Mesodermal cell (in vitro differentiated cells): Measurements from ENCODE around the gene KLK11. TPM values are rescaled to one million over a fixed set of nuclear protein-coding genes. Genes with fewer than 3 reads are reported as not detected.

Experiments used
- H3K27ac ChIP-seq: 2 replicates; pipeline ENCODE4 v1.7.0; 2013; ENCODE audit warnings: mild to moderate bottlenecking, low read depth, low read length, moderate library complexity; ENCODE audit not compliant: severe bottlenecking
- H3K36me3 ChIP-seq: 2 replicates; pipeline ENCODE4 v1.7.1; 2013; ENCODE audit warnings: mild to moderate bottlenecking, low read length, moderate library complexity; ENCODE audit not compliant: control insufficient read depth, insufficient read depth
- H3K4me1 ChIP-seq: one replicate; pipeline ENCODE4 v1.7.1; 2013; ENCODE audit warnings: mild to moderate bottlenecking, low read length; ENCODE audit not compliant: insufficient read depth, control insufficient read depth, poor library complexity, severe bottlenecking
- H3K4me3 ChIP-seq: 2 replicates; pipeline ENCODE4 v1.7.0; 2013; ENCODE audit warnings: low read length, control low read depth, mild to moderate bottlenecking; ENCODE audit not compliant: insufficient read depth, poor library complexity, severe bottlenecking; ENCODE audit errors: extremely low read depth
- H3K9me3 ChIP-seq: 2 replicates; pipeline ENCODE4 v1.7.1; 2013; ENCODE audit warnings: mild to moderate bottlenecking, low read length, moderate library complexity; ENCODE audit not compliant: control insufficient read depth
- WGBS, 2 experiments: methylation state at CpG; one replicate each; pipeline ENCODE4 v1.1.5; 2013; ENCODE audit warnings: missing lambda C conversion rate in 2 of 2; ENCODE audit not compliant: insufficient coverage in 2 of 2; 5-methylcytosine and 5-hydroxymethylcytosine counted together
- polyA plus RNA-seq, 2 experiments: library from polyadenylated mRNA; stranded (reverse); fragments of 50-300 nt; gene quantifications; one replicate each; pipeline ENCODE4 v1.2.3, GENCODE V29; 2013

The KLK11 gene, protein sequence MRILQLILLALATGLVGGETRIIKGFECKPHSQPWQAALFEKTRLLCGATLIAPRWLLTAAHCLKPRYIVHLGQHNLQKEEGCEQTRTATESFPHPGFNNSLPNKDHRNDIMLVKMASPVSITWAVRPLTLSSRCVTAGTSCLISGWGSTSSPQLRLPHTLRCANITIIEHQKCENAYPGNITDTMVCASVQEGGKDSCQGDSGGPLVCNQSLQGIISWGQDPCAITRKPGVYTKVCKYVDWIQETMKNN
- polyA plus RNA-seq (2013, experiment 1 of 2) = not detected
- polyA plus RNA-seq (2013, experiment 2 of 2) = not detected

DNA sequence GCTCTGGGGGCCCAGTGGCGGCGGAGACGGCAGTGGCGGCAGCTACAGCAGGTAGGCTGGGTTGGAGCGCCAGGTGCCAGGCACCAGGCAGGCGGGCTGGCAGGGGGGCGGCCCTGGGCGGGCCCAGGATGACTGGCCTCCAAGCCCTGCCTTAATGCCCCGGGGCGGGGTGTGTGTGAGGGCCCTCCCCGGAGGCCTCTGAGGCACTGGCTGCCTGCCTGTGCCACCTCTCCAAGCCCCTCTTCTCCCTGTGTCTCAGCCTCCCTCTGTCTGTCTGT, at the start of gene KLK11:
KLK11 (minus strand) TSS at position 63 of the 278 bp plus-strand sequence. CDS start 985 bp downstream, outside the sequence.
- Histone ChIP-seq H3K4me1 (no peaks in the 10 kb centered on the region), H3K9me3 (no peaks in the 10 kb centered on the region), H3K27ac (no peak within 1 kb of the TSS), H3K36me3 (no peaks in the 10 kb centered on the region), H3K4me3 (no peak within 1 kb of the TSS)
- WGBS, 2 experiments = 90 to 95% methylated on average over 7 to 10 of the region's 11 CpGs

DNA sequence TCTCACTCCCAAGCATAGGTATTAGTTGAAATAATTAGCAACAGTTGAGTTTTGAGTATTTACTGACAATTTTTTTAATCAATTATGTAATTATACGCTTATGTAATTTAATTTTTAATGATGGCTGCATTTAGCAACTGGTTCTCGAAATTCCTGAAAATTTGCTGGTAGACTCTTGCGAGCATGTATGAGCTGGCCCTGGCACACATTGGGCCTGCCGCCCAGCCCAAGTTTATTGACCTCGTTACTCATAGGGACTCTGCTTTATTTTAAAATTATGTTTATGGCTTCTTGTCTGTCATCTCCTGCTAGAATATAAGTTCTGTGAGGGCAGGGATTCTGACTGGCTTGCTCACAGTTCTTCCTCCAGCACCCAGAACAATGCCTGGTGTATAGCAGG, 49.6 kb upstream of the KLK11 start:
- Histone ChIP-seq H3K4me1 (no peaks in the 10 kb centered on the region), H3K27ac (no peak overlapping the region), H3K4me3 (no peak overlapping the region), H3K9me3 (no peaks in the 10 kb centered on the region), H3K36me3 (no peaks in the 10 kb centered on the region)
- 84 to 96% methylated on average over 3 to 4 of the region's 5 CpGs for WGBS, 2 experiments

DNA sequence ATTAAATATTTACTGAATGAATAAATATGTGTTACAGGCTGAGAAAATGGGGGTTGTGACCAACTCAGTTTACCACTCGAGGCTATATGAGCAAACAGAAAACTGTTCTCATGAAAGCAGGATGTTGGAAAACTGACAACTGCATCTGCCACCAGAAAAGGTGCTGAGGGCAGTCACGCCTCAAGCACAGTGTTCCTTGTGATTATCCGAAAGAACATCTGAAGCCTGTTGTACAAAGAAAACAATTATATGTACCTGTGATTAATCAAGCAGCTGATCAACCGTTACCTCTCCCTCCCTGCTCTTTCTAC, 44.6 kb upstream of the KLK11 start:
- Histone ChIP-seq H3K4me1 (no peaks in the 10 kb centered on the region), H3K36me3 (no peaks in the 10 kb centered on the region), H3K9me3 (no peaks in the 10 kb centered on the region), H3K4me3 (no peak overlapping the region), H3K27ac (no peak overlapping the region)
- WGBS, 2 experiments = 86 to 94% methylated on average over 3 to 4 of the region's 4 CpGs

DNA sequence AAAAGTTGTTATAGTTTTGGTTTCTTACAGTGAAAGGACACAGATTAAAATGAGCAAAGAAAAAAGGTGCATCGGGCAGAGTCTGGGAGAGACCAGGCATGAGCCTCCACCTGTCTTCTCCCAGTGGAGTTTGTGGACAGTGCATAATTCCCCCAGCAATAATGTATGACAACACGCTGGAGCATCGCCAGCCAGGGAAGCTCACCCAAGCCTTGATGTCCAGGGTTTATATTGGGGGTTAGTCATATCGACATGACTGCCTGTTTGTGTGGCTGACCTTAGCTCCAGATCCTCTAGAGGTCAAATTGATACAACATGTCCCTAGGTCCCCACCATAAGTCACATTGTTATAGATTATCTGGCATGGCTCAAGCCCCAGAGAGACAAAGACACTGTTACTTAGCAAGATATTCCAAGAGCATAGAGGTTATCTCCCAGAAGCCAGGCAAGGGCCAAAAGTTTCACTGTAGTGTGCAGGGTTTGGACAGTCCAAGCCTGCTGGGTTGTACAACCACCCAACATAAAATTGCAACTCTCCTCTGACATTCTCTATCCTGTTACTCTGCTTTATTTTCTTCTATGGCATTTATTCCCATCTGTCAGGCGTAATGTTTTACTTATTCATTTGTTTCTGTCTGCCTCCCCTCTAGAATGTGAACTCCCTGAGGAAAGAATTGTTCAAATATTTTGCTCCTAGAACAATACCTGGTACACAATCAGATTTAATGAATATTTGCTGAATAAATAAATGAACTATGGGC, 44.1 kb upstream of the KLK11 start:
- H3K27ac ChIP-seq = no peak overlapping the region
- H3K4me1 ChIP-seq = no peaks in the 10 kb centered on the region
- no peaks in the 10 kb centered on the region for H3K36me3 ChIP-seq
- no peak overlapping the region for H3K4me3 ChIP-seq
- no peaks in the 10 kb centered on the region for H3K9me3 ChIP-seq
- WGBS, 2 experiments = 84 to 95% methylated on average over 3 to 4 of the region's 5 CpGs

DNA sequence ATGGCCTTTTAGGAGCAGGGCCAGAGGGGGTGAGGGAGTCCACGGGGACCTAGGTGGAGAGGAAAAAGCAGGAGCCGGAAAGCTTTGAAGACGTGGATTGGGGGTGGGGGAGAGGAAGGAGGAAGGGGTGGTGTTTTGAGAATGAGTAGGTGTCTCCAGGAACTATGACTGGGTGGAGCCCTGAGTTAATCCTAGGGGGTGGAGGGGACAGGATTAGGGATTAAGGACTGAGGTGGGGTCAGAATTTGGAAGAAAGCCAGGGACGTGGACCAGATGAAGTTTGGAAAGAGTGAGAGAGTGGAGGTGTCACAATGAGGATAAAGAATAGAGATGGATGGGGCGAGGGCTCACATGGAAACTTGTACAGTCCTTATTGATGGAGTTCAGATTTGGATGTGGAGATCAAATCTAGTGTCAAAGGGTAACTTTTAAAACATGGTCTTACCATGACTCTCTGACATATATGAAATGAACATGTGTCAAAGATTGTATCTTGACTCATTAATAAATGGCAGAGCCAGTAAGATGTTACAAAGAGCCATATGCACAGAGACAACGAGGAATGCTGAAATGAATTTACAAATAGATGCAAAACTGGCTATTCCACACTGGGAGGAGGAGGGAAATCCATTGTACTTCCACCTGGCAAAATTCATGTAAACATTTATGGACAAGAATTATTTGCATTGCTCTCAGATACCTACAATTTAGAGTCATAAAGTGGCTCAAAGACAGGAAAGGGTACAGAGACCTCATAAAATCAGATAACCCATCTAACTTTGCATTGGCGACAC, 40.2 kb upstream of the KLK11 start:
- Histone ChIP-seq H3K4me3 (no peak overlapping the region), H3K4me1 (no peaks in the 10 kb centered on the region), H3K9me3 (no peaks in the 10 kb centered on the region), H3K27ac (no peak overlapping the region), H3K36me3 (no peaks in the 10 kb centered on the region)
- 80 to 82% methylated on average over 6 to 7 of the region's 7 CpGs for WGBS, 2 experiments

DNA sequence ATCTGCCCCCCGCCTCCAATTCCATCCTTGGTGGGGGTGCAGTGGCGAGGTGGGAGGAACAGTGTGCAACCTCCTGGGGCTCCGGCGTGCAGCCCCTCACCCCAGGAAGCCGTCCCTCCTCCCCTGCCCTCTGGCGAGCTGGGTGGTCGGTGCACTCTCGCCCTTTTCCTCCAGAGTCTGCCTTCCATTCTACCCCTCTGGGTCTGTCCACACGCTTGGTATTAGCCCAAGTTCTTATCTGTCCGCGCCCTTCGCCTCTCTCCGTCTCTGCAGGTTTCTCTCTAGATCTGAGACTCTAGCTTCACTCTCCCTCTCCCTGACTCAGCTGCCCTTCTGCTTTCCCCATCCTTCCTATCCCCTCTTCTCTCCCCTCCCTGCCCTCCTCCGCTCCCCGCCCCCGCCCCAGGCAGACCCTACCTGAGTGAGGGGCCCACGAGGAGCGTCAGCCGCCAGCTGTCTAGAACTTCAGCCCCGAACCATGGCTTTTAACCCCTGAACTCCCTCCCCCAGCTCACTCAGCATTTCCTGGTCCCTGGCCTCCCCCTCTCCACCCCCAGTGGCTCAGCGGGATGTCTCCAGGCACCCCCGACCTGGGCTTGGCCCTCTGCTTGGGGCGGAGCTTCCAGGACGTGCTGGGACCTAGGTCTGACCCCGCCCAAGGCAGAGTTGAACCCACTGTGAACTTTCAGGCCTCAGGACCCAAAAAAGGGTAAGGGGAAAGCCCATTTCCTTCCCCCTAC, 39.0 kb upstream of the KLK11 start:
- Histone ChIP-seq H3K4me3 (peak overlapping the region; percentile 25), H3K4me1 (no peaks in the 10 kb centered on the region), H3K9me3 (no peaks in the 10 kb centered on the region), H3K36me3 (no peaks in the 10 kb centered on the region), H3K27ac (no peak overlapping the region)
- 16 to 22% methylated on average over 12 to 17 of the region's 25 CpGs for WGBS, 2 experiments

DNA sequence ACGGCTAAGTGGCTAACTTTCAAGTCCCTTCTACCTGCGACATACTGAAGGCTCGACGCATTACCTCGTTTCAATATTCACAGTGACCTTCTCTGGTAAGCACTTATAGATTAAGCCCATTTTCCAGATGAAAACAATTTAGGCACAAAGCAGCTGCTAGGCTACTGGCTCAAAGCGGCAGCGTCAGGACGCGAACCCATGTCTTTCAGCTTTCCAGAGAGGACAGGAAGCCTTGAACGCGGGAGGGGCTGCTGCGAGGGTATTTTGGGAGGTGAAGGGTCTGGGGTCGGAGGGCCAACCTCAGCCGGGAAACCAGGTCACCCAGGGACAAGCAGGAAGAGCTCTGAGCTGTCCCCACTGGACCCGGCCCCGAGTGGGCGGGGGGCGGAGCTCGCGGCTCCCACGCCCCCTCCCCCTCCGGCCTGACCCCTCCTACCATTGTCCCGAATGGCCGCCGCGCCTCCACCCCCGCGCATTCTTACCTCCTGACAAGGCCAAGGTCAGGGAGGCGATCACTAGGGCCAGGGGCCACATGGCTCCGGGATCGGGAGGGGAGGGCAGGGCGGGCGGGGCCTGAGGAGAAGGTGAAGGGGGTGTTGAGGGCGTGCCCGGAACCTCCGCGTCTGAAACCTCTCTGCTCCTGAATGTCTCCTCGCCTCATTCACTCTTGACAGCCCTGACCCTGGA, 38.3 kb upstream of the KLK11 start, which contains the start of gene KLK13:
KLK13 (minus strand) TSS at position 559 of the 687 bp plus-strand sequence; CDS start at position 534, 25 bp downstream.
- Histone ChIP-seq H3K9me3 (no peaks in the 10 kb centered on the region), H3K36me3 (no peaks in the 10 kb centered on the region), H3K27ac (no peak within 1 kb of the TSS), H3K4me1 (no peaks in the 10 kb centered on the region), H3K4me3 (peak within 1 kb of the TSS; percentile 25)
- 20 to 25% methylated on average over 15 to 16 of the region's 38 CpGs for whole genome bisulfite sequencing, 2 experiments

DNA sequence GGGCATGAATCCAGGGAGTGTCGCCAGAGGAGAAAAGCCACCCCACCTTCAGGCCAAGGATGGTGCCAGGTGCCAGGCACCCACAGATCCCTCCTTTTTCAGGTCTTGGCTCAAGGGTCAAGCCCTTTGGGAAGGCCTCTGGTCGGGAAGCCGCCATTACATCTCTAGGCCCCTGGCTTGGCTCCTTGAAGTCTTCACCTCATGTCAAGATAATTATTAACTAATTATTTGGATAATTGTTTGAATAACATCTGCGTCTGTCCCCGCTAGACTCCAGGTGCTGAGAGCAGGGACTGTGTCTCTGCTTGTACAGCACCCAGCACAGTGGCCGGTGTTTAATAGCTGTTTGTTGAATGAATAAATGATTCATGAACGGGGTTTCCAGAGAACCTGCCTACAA, 37.2 kb upstream of the KLK11 start:
- WGBS, 2 experiments = 95 to 100% methylated on average over 3 to 5 of the region's 7 CpGs
- H3K36me3 ChIP-seq = no peaks in the 10 kb centered on the region
- no peaks in the 10 kb centered on the region for H3K4me1 ChIP-seq
- no peak overlapping the region for H3K27ac ChIP-seq
- no peak overlapping the region for H3K4me3 ChIP-seq
- no peaks in the 10 kb centered on the region for H3K9me3 ChIP-seq

DNA sequence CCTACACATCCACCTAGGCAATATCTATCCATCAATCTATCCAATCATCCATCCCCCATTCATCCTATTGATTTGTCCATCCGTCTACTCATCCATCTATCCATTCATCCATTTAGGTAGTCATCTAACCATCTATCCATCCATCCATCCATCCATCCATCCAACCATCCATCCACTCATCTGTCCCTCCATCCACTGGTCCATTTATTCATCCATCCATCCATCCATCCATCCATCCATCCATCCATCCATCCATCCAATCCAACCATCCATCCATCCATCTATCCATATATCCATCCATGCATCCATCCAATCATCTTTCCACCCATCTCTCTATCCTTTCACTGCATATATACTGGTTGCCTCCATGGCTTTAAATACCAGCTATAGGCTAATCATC, 34.6 kb upstream of the KLK11 start:
- H3K4me3 ChIP-seq = no peak overlapping the region
- no peak overlapping the region for H3K27ac ChIP-seq
- H3K4me1 ChIP-seq = no peaks in the 10 kb centered on the region
- no peaks in the 10 kb centered on the region for H3K36me3 ChIP-seq
- H3K9me3 ChIP-seq = no peaks in the 10 kb centered on the region
- WGBS, 2 experiments = 0% methylated on average over 1 of the region's 1 CpG

DNA sequence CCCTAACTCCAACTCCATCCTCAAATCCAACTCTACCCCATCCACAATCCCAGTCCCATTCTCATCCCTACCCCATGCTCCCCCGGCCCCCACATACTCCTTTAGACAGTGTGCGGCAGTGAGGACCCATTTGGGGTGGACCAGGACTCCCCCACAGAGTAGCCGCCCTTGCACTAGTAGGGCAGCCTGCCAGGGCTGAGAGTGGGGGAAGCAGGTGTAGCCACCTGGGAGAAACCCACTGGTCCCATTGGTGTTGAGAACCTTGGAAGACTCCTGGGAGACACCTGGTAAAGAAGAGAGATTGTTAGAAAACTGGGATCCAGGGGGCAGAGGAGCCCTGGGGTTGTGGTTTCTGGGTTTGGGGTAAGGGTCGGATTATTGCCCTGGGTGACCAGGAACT, 33.9 kb upstream of the KLK11 start:
- Histone ChIP-seq H3K27ac (no peak overlapping the region), H3K4me3 (no peak overlapping the region), H3K4me1 (no peaks in the 10 kb centered on the region), H3K9me3 (no peaks in the 10 kb centered on the region), H3K36me3 (no peaks in the 10 kb centered on the region)
- WGBS, 2 experiments = 0 to 42% methylated on average over 1 to 2 of the region's 4 CpGs
